ENCODE measurements around the gene XPC.

Gene XPC

GRCh38 chr3:14144423-14145075 lies 33.9 kb downstream of the XPC start:
- H3K4me2 ChIP-seq, result peak overlapping the region; percentile 14; the same call in 1 of the 2 replicates
- H3K9ac ChIP-seq, result no peak overlapping the region
- H3K36me3 ChIP-seq, result peaks cover 81% of the 10 kb centered on the region
- H3K27me3 ChIP-seq, result no peaks in the 10 kb centered on the region
- peaks cover 13% of the 10 kb centered on the region for H3K4me1 ChIP-seq
- TF ChIP-seq Cebpa-rat (IDR thresholded peaks at IDR 0.05), result 0 out of 2 replicates have a peak, but pooled peaks have one; percentile 18
- H4K20me1 ChIP-seq, result peaks cover 46% of the 10 kb centered on the region
- no peaks in the 10 kb centered on the region for H3K9me3 ChIP-seq
- no peak overlapping the region for H3K27ac ChIP-seq
- no peak overlapping the region for H3K4me3 ChIP-seq

- Histone ChIP-seq H4K20me1 (peaks cover 47% of the 10 kb centered on the region; the same call in 1 of the 2 replicates), H3K4me1 (peaks cover 13% of the 10 kb centered on the region), H3K9ac (no peak overlapping the region), H3K4me2 (no peak overlapping the region), H3K27me3 (no peaks in the 10 kb centered on the region), H3K4me3 (no peak overlapping the region), H3K36me3 (peaks cover 85% of the 10 kb centered on the region), H3K27ac (no peak overlapping the region), H3K9me3 (no peaks in the 10 kb centered on the region)
- no peak for TF ChIP-seq Cebpa-rat (IDR thresholded peaks at IDR 0.05)
Measured at GRCh38 chr3:14143271-14144225, 34.9 kb downstream of the XPC start.

GRCh38 chr3:14142567-14143270 lies 35.7 kb downstream of the XPC start:
- Histone ChIP-seq H3K9me3 (no peaks in the 10 kb centered on the region), H3K36me3 (peaks cover 85% of the 10 kb centered on the region), H3K27me3 (no peaks in the 10 kb centered on the region), H3K9ac (no peak overlapping the region), H3K27ac (no peak overlapping the region), H3K4me2 (no peak overlapping the region), H3K4me1 (peaks cover 13% of the 10 kb centered on the region), H3K4me3 (no peak overlapping the region), H4K20me1 (peaks cover 55% of the 10 kb centered on the region; the same call in 1 of the 2 replicates)
- TF ChIP-seq Cebpa-rat (IDR thresholded peaks at IDR 0.05), result no peak

GRCh38 chr3:14141602-14142341 lies 36.6 kb downstream of the XPC start:
- TF ChIP-seq Cebpa-rat (IDR thresholded peaks at IDR 0.05), result no peak
- Histone ChIP-seq H4K20me1 (peaks cover 57% of the 10 kb centered on the region; the same call in 1 of the 2 replicates), H3K36me3 (peaks cover 85% of the 10 kb centered on the region), H3K4me2 (no peak overlapping the region), H3K27me3 (no peaks in the 10 kb centered on the region), H3K4me1 (peaks cover 13% of the 10 kb centered on the region), H3K4me3 (no peak overlapping the region), H3K9me3 (no peaks in the 10 kb centered on the region), H3K27ac (no peak overlapping the region), H3K9ac (no peak overlapping the region)

GRCh38 chr3:14141144-14141543 lies 37.3 kb downstream of the XPC start:
- no peak for TF ChIP-seq Cebpa-rat (IDR thresholded peaks at IDR 0.05)
- Histone ChIP-seq H3K9ac (no peak overlapping the region), H3K4me1 (peaks cover 13% of the 10 kb centered on the region), H3K27me3 (no peaks in the 10 kb centered on the region), H3K9me3 (no peaks in the 10 kb centered on the region), H3K4me2 (no peak overlapping the region), H4K20me1 (peaks cover 54% of the 10 kb centered on the region; the same call in 1 of the 2 replicates), H3K27ac (no peak overlapping the region), H3K36me3 (peaks cover 85% of the 10 kb centered on the region), H3K4me3 (no peak overlapping the region)

- Histone ChIP-seq H3K27ac (no peak overlapping the region), H3K27me3 (no peaks in the 10 kb centered on the region), H3K4me2 (no peak overlapping the region), H3K4me1 (peaks cover 13% of the 10 kb centered on the region), H3K9ac (no peak overlapping the region), H4K20me1 (peaks cover 50% of the 10 kb centered on the region; the same call in 1 of the 2 replicates), H3K9me3 (no peaks in the 10 kb centered on the region), H3K4me3 (no peak overlapping the region), H3K36me3 (peaks cover 85% of the 10 kb centered on the region)
- TF ChIP-seq Cebpa-rat (IDR thresholded peaks at IDR 0.05), result no peak
Measured at GRCh38 chr3:14140668-14141067, 37.7 kb downstream of the XPC start.

- H3K27me3 ChIP-seq, result no peaks in the 10 kb centered on the region
- no peak overlapping the region for H3K9ac ChIP-seq
- H3K4me3 ChIP-seq, result no peak overlapping the region
- H3K4me2 ChIP-seq, result no peak overlapping the region
- no peak overlapping the region for H3K27ac ChIP-seq
- no peak for TF ChIP-seq Cebpa-rat (IDR thresholded peaks at IDR 0.05)
- H3K4me1 ChIP-seq, result peaks cover 9% of the 10 kb centered on the region
- H3K36me3 ChIP-seq, result peaks cover 88% of the 10 kb centered on the region
- H3K9me3 ChIP-seq, result no peaks in the 10 kb centered on the region
- H4K20me1 ChIP-seq, result peaks cover 47% of the 10 kb centered on the region; the same call in 1 of the 2 replicates
Measured at GRCh38 chr3:14139771-14140170, 38.6 kb downstream of the XPC start.

GRCh38 chr3:14138878-14139655 lies 39.3 kb downstream of the XPC start:
- Histone ChIP-seq H3K9ac (no peak overlapping the region), H3K36me3 (peaks cover 95% of the 10 kb centered on the region), H3K4me2 (no peak overlapping the region), H3K9me3 (no peaks in the 10 kb centered on the region), H3K4me1 (peaks cover 2% of the 10 kb centered on the region; the same call in 1 of the 2 replicates), H3K27ac (no peak overlapping the region), H3K4me3 (no peak overlapping the region), H3K27me3 (no peaks in the 10 kb centered on the region), H4K20me1 (peaks cover 45% of the 10 kb centered on the region; the same call in 1 of the 2 replicates)
- no peak for TF ChIP-seq Cebpa-rat (IDR thresholded peaks at IDR 0.05)

Measured in BLaER1 (cell line).